Liver (tissue), 9 donors: ENCODE data around the gene ZXDC. TPM values are rescaled to one million over a fixed set of nuclear protein-coding genes. Genes with fewer than 3 reads are reported as not detected.

ENCODE experiments used
- DNase-seq: peaks from one replicate; pipeline ENCODE4 v3.0.0-alpha.2; 2017; ENCODE audit warnings: low spot score
- H3K27ac ChIP-seq, 2 donors: one replicate each; pipeline ENCODE4 v1.7.0; 2013; ENCODE audit warnings: inconsistent platforms in 2 of 2, low read length in 2 of 2, control low read depth in 1 of 2, low read depth in 1 of 2, mild to moderate bottlenecking in 1 of 2
- H3K27me3 ChIP-seq, 4 donors: one replicate each; pipeline versions ENCODE4 v1.6.1 to v1.7.0; 2013; ENCODE audit warnings: low read length in 3 of 4, inconsistent platforms in 1 of 4, mild to moderate bottlenecking in 1 of 4, moderate library complexity in 1 of 4; ENCODE audit not compliant: control insufficient read depth in 4 of 4, insufficient read depth in 4 of 4
- H3K36me3 ChIP-seq, 4 donors: one replicate each; pipeline versions ENCODE4 v1.6.1 to v1.7.0; 2013; ENCODE audit warnings: low read length in 3 of 4, mild to moderate bottlenecking in 3 of 4, low read depth in 1 of 4, moderate library complexity in 1 of 4; ENCODE audit not compliant: control insufficient read depth in 4 of 4, insufficient read depth in 3 of 4
- H3K4me1 ChIP-seq, 4 donors: one replicate each; pipeline versions ENCODE4 v1.6.1 to v1.7.0; 2013; ENCODE audit warnings: low read length in 3 of 4, mild to moderate bottlenecking in 3 of 4, moderate library complexity in 1 of 4; ENCODE audit not compliant: control insufficient read depth in 4 of 4, insufficient read depth in 4 of 4
- H3K4me3 ChIP-seq, 3 donors: one replicate each; pipeline versions ENCODE4 v1.6.1 to v1.7.0; 2013; ENCODE audit warnings: low read length in 3 of 3, control low read depth in 1 of 3, low read depth in 1 of 3, mild to moderate bottlenecking in 1 of 3
- H3K9ac ChIP-seq, 2 donors: one replicate each; pipeline ENCODE4 v1.7.0; 2013; ENCODE audit warnings: low read length in 2 of 2, mild to moderate bottlenecking in 2 of 2, moderate library complexity in 2 of 2, control low read depth in 1 of 2, low read depth in 1 of 2
- H3K9me3 ChIP-seq, 4 donors: one replicate each; pipeline versions ENCODE4 v1.6.1 to v1.7.0; 2013; ENCODE audit warnings: low read length in 3 of 4; ENCODE audit not compliant: control insufficient read depth in 4 of 4
- ATF3 ChIP-seq: IDR thresholded peaks from 2 replicates; pipeline ENCODE4 v1.6.1; 2016; ENCODE audit warnings: antibody characterized with exemption
- EGR1 ChIP-seq, 2 donors: IDR thresholded peaks; 2 replicates each; pipeline ENCODE4 v1.6.1; 2016 to 2018; ENCODE audit warnings: antibody characterized with exemption in 2 of 2, low read depth in 2 of 2
- FOXA1 ChIP-seq: IDR thresholded peaks from 2 replicates; pipeline ENCODE4 v1.6.1; 2016; ENCODE audit warnings: antibody characterized with exemption
- FOXA2 ChIP-seq: IDR thresholded peaks from 2 replicates; pipeline ENCODE4 v1.6.1; 2016; ENCODE audit warnings: antibody characterized with exemption
- GABPA ChIP-seq, 2 donors: IDR thresholded peaks in 1 of 2; conservative IDR thresholded peaks in 1 of 2; 2 replicates each; pipeline ENCODE4 v1.6.1; 2016; ENCODE audit warnings: antibody characterized with exemption in 2 of 2, mild to moderate bottlenecking in 1 of 2, moderate library complexity in 1 of 2
- HNF4A ChIP-seq, 2 donors: conservative IDR thresholded peaks; 2 replicates each; pipeline ENCODE4 v1.6.1; 2016; ENCODE audit warnings: antibody characterized with exemption in 2 of 2, mild to moderate bottlenecking in 2 of 2
- HNF4G ChIP-seq: IDR thresholded peaks from 2 replicates; pipeline ENCODE4 v1.6.1; 2016; ENCODE audit warnings: antibody characterized with exemption
- JUND ChIP-seq, 2 donors: IDR thresholded peaks; 2 replicates each; pipeline ENCODE4 v1.6.1; 2016; ENCODE audit warnings: antibody characterized with exemption in 2 of 2
- NR2F2 ChIP-seq: IDR thresholded peaks from 2 replicates; pipeline ENCODE4 v1.6.1; 2016; ENCODE audit warnings: antibody characterized with exemption
- RAD21 ChIP-seq, 2 donors: IDR thresholded peaks; 2 replicates each; pipeline ENCODE4 v1.6.1; 2016; ENCODE audit warnings: antibody characterized with exemption in 2 of 2, mild to moderate bottlenecking in 2 of 2
- RXRA ChIP-seq, 2 donors: IDR thresholded peaks; 2 replicates each; pipeline ENCODE4 v1.6.1; 2017 to 2018; ENCODE audit warnings: antibody characterized with exemption in 2 of 2, mild to moderate bottlenecking in 1 of 2
- SP1 ChIP-seq: IDR thresholded peaks from 2 replicates; pipeline ENCODE4 v1.6.1; 2018; ENCODE audit warnings: antibody characterized with exemption, mild to moderate bottlenecking
- TAF1 ChIP-seq: conservative IDR thresholded peaks from 2 replicates; pipeline ENCODE4 v1.6.1; 2016; ENCODE audit warnings: antibody characterized with exemption, mild to moderate bottlenecking
- YY1 ChIP-seq: IDR thresholded peaks from 2 replicates; pipeline ENCODE4 v1.6.1; 2016; ENCODE audit warnings: antibody characterized with exemption, mild to moderate bottlenecking
- WGBS: extraction: QIAGEN DNeasy Blood & Tissue Kit; methylation state at CpG from one replicate; pipeline ENCODE4 v1.1.7; 2013; 5-methylcytosine and 5-hydroxymethylcytosine counted together
- polyA plus RNA-seq, 2 donors: library from polyadenylated mRNA; stranded (reverse) in 1 of 2; unstranded in 1 of 2; fragments of 200-250 nt in 1 of 2; fragments of >200 nt in 1 of 2; fragmentation: Nextera tagmentation in 1 of 2; extraction: Ambion mirVana in 1 of 2; gene quantifications; one replicate each; pipeline versions ENCODE4 v1.2.1 to v1.2.3, GENCODE V29; 2013 to 2015
- total RNA-seq, 2 donors: library from RNA; depleted of rRNA; stranded (reverse); fragments of >200 nt; gene quantifications; one replicate each; pipeline ENCODE4 v1.2.3, GENCODE V29; 2014
- TF ChIP-seq, protein P1 (sequence below): IDR thresholded peaks from 2 replicates; pipeline ENCODE4 v1.6.1; 2016; ENCODE audit warnings: antibody characterized with exemption
- TF ChIP-seq, protein P2 (sequence below): fragments of 150-350 bp; IDR thresholded peaks from 2 replicates; pipeline ENCODE4 v1.5.1; 2017; ENCODE audit warnings: improper control_type of control experiment, low read depth, low read length; ENCODE audit not compliant: missing input control
- TF ChIP-seq, protein P3 (sequence below): IDR thresholded peaks from 2 replicates; pipeline ENCODE4 v1.6.1; 2016; ENCODE audit warnings: antibody characterized with exemption
- TF ChIP-seq, protein P4 (sequence below): IDR thresholded peaks from 2 replicates; pipeline ENCODE4 v1.6.1; 2016; ENCODE audit warnings: antibody characterized with exemption, mild to moderate bottlenecking
- donor health status: healthy.
- donor health status: healthy.
- donor health status: healthy.
- donor health status: healthy.
- donor health status: healthy.

Gene ZXDC
- total and polyA plus RNA-seq, 4 donors = 7.0 to 42.3 (median 13.9) TPM

GRCh38 chr3:126395846-126396513 lies 79.7 kb downstream of the ZXDC start:
- no peak for DNase-seq
- no peak overlapping the region for H3K9ac ChIP-seq
- H3K27me3 ChIP-seq = peaks cover 0 to 2% (median 0%) of the 10 kb centered on the region in 4 donors
- H3K4me1 ChIP-seq = no peaks in the 10 kb centered on the region
- no peaks in the 10 kb centered on the region for H3K36me3 ChIP-seq
- H3K9me3 ChIP-seq = no peaks in the 10 kb centered on the region
- H3K27ac ChIP-seq = no peak overlapping the region
- H3K4me3 ChIP-seq = no peak overlapping the region
- WGBS = 96% methylated on average over 6 of the region's 6 CpGs
- TF ChIP-seq RAD21 (IDR thresholded peaks at IDR 0.05) (no peak), TAF1 (no peak), NR2F2 (no peak), EGR1 (IDR thresholded peaks at IDR 0.05; ENCODE audit: low read depth in 2 of 2) (no peak), RXRA (IDR thresholded peaks at IDR 0.05) (no peak), ATF3 (no peak), YY1 (no peak), JUND (IDR thresholded peaks at IDR 0.05) (no peak), GABPA (IDR thresholded peaks at IDR 0.05 in 1 of 2, conservative IDR thresholded peaks at IDR 0.05 in 1 of 2) (no peak), SP1 (no peak), HNF4A (conservative IDR thresholded peaks at IDR 0.05) (no peak), FOXA2 (no peak), HNF4G (no peak), FOXA1 (no peak)
- TF ChIP-seq, protein P1, sequence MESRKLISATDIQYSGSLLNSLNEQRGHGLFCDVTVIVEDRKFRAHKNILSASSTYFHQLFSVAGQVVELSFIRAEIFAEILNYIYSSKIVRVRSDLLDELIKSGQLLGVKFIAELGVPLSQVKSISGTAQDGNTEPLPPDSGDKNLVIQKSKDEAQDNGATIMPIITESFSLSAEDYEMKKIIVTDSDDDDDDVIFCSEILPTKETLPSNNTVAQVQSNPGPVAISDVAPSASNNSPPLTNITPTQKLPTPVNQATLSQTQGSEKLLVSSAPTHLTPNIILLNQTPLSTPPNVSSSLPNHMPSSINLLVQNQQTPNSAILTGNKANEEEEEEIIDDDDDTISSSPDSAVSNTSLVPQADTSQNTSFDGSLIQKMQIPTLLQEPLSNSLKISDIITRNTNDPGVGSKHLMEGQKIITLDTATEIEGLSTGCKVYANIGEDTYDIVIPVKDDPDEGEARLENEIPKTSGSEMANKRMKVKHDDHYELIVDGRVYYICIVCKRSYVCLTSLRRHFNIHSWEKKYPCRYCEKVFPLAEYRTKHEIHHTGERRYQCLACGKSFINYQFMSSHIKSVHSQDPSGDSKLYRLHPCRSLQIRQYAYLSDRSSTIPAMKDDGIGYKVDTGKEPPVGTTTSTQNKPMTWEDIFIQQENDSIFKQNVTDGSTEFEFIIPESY = no peak
- TF ChIP-seq, protein P2, sequence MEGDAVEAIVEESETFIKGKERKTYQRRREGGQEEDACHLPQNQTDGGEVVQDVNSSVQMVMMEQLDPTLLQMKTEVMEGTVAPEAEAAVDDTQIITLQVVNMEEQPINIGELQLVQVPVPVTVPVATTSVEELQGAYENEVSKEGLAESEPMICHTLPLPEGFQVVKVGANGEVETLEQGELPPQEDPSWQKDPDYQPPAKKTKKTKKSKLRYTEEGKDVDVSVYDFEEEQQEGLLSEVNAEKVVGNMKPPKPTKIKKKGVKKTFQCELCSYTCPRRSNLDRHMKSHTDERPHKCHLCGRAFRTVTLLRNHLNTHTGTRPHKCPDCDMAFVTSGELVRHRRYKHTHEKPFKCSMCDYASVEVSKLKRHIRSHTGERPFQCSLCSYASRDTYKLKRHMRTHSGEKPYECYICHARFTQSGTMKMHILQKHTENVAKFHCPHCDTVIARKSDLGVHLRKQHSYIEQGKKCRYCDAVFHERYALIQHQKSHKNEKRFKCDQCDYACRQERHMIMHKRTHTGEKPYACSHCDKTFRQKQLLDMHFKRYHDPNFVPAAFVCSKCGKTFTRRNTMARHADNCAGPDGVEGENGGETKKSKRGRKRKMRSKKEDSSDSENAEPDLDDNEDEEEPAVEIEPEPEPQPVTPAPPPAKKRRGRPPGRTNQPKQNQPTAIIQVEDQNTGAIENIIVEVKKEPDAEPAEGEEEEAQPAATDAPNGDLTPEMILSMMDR = no peak
- TF ChIP-seq, protein P3, sequence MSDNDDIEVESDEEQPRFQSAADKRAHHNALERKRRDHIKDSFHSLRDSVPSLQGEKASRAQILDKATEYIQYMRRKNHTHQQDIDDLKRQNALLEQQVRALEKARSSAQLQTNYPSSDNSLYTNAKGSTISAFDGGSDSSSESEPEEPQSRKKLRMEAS = no peak
- TF ChIP-seq, protein P4, sequence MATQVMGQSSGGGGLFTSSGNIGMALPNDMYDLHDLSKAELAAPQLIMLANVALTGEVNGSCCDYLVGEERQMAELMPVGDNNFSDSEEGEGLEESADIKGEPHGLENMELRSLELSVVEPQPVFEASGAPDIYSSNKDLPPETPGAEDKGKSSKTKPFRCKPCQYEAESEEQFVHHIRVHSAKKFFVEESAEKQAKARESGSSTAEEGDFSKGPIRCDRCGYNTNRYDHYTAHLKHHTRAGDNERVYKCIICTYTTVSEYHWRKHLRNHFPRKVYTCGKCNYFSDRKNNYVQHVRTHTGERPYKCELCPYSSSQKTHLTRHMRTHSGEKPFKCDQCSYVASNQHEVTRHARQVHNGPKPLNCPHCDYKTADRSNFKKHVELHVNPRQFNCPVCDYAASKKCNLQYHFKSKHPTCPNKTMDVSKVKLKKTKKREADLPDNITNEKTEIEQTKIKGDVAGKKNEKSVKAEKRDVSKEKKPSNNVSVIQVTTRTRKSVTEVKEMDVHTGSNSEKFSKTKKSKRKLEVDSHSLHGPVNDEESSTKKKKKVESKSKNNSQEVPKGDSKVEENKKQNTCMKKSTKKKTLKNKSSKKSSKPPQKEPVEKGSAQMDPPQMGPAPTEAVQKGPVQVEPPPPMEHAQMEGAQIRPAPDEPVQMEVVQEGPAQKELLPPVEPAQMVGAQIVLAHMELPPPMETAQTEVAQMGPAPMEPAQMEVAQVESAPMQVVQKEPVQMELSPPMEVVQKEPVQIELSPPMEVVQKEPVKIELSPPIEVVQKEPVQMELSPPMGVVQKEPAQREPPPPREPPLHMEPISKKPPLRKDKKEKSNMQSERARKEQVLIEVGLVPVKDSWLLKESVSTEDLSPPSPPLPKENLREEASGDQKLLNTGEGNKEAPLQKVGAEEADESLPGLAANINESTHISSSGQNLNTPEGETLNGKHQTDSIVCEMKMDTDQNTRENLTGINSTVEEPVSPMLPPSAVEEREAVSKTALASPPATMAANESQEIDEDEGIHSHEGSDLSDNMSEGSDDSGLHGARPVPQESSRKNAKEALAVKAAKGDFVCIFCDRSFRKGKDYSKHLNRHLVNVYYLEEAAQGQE = no peak
